Memory B cell (primary cell): ENCODE data around the gene ESRRG.

Experiments
- ATAC-seq: fragments of 150-1000 bp; cut with Tn5 transposase; 2 replicates; pipeline ENCODE4 v1.10.0; 2021; ENCODE audit warnings: low read depth, mild to moderate bottlenecking, moderate library complexity
- DNase-seq, 2 donors: peaks; one replicate each; pipeline ENCODE4 v3.0.0; 2022; ENCODE audit warnings: low spot score in 2 of 2
- H3K27ac Mint-ChIP-seq: one replicate; pipeline ENCODE4 v1.8.0; 2022; ENCODE audit warnings: mild to moderate bottlenecking, moderate library complexity, mixed read lengths
- H3K27me3 Mint-ChIP-seq: one replicate; pipeline ENCODE4 v1.8.0; 2022; ENCODE audit warnings: mixed read lengths
- H3K36me3 Mint-ChIP-seq: one replicate; pipeline ENCODE4 v1.8.0; 2022; ENCODE audit warnings: mild to moderate bottlenecking, mixed read lengths
- H3K4me1 Mint-ChIP-seq: one replicate; pipeline ENCODE4 v1.8.0; 2022; ENCODE audit warnings: mixed read lengths
- H3K4me3 Mint-ChIP-seq: one replicate; pipeline ENCODE4 v1.8.0; 2022; ENCODE audit warnings: mild to moderate bottlenecking, moderate library complexity, mixed read lengths
- H3K9me3 Mint-ChIP-seq: one replicate; pipeline ENCODE4 v1.8.0; 2022; ENCODE audit warnings: mixed read lengths

ESRRG gene

DNA sequence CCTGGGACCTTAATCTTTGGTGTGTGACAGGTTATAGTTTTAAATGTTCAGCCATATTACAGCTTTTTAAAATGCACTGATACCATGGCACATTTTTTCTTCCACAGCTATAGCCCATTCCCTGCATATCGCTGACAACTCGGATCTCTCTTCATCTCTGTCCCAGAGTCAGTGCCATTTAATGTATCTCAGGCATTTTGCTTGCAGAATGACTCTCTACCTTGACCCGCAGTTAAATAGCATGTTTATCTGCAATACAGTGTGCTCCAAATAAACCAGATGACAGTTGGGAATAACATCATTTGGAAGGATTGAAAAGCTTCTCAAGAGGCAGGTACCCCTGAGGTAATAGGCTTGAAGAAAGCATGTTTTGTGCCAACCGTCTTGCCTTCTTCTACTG lies 200.2 kb downstream of the ESRRG start:
- Mint-ChIP-seq H3K4me3 (no peak overlapping the region), H3K27me3 (no peaks in the 10 kb centered on the region), H3K36me3 (peaks cover 2% of the 10 kb centered on the region), H3K4me1 (peaks cover 19% of the 10 kb centered on the region), H3K9me3 (peaks cover 7% of the 10 kb centered on the region), H3K27ac (no peak overlapping the region)
- no peak for DNase-seq
- no peak for ATAC-seq

DNA sequence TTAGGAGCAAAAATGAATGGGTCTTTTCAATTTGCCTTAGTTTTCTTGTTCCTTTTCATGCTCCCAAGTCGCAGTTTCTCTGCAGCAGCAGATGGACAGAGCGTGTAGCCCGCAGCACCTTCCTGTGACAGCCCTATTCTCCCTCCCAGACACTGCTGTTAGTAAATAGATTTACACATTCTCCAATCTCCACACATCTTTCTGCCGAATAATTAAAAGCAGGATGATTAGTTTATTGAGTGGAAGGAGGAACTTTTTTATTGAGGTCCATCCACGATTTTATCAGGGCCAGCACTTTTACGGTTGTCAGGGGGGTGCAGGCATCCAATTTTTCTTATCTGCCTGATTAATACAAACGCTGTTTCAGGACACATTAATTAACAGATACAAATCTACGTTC lies 201.8 kb downstream of the ESRRG start:
- H3K4me1 Mint-ChIP-seq = peaks cover 14% of the 10 kb centered on the region
- H3K9me3 Mint-ChIP-seq = peaks cover 2% of the 10 kb centered on the region
- no peak overlapping the region for H3K4me3 Mint-ChIP-seq
- H3K36me3 Mint-ChIP-seq = peaks cover 2% of the 10 kb centered on the region
- ATAC-seq = no peak
- no peak for DNase-seq
- H3K27me3 Mint-ChIP-seq = no peaks in the 10 kb centered on the region
- no peak overlapping the region for H3K27ac Mint-ChIP-seq

DNA sequence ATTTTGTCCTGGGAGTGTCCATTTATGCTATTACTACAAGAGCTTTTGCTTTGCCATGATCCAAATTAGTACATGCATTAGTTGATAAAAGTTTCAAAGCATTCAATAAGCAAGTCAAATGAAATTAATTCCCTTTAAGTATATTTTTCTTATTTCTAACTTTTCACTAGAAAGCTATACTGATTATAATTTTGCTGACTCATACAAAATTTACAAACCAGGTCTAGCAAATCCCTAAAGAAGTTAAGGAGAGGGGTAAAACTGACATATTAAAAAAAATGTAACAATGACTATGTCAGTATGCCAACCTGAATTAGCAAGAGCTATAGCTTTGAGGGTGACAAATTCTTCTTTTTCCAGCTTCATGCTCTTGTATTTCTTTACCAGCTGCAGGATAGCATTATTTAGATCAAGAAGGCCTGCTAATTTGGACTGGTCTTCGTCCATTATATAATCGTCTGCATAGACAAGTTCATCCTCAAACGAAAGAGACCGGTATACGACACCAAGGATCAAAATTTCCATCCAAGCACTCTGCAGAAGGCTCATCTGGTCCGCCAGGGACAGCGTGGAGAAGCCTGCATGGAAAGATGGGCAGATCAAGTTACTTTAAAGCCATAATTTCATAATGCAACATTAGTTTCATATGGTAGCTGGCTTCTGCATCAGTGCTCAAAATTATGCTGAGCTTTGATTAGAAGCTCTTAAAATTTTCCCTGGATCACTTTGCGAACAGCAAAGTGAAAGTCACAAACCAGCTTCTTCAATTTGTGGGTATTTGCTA lies 204.2 kb downstream of the ESRRG start:
- H3K4me1 Mint-ChIP-seq = peaks cover 7% of the 10 kb centered on the region
- H3K27me3 Mint-ChIP-seq = no peaks in the 10 kb centered on the region
- ATAC-seq = no peak

DNA sequence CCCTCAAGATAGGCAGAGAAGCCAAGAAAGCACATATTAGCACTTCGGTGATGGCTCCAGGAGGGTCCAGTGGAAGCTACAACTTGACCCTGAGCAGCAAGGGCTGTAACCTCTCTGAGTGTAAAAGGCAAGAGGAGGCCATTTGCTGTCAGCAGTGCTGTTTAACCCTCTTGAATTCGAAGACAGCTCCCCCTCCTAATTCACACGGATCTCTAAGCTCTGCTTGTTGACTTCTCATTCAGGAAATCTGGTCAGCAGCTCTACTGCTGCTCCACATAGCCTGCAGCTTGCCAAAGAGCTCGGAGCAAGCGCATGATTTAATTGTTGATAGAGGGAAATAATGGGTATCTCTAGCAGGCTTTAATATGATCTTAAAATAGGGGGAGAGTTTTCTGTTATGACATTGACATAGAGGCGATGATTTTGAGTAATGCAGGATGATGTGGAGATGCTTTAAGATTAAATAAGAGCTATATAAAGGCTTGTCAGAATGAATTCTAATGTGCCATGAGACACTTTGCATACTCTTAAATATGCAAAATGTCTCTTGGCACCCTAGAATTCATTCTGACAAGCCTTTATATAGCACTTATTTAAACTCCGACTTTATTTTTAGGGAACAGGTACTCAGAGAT lies 220.6 kb downstream of the ESRRG start:
- Mint-ChIP-seq H3K36me3 (no peaks in the 10 kb centered on the region), H3K27ac (no peak overlapping the region), H3K9me3 (no peaks in the 10 kb centered on the region), H3K4me1 (no peaks in the 10 kb centered on the region), H3K27me3 (no peaks in the 10 kb centered on the region), H3K4me3 (no peak overlapping the region)
- DNase-seq = no peak
- ATAC-seq = no peak

More for the DNA sequence above, 204.2 kb downstream of the ESRRG start:
- peaks cover 2% of the 10 kb centered on the region for H3K9me3 Mint-ChIP-seq
- no peak for DNase-seq
- no peak overlapping the region for H3K27ac Mint-ChIP-seq
- H3K4me3 Mint-ChIP-seq = no peak overlapping the region
- no peaks in the 10 kb centered on the region for H3K36me3 Mint-ChIP-seq

DNA sequence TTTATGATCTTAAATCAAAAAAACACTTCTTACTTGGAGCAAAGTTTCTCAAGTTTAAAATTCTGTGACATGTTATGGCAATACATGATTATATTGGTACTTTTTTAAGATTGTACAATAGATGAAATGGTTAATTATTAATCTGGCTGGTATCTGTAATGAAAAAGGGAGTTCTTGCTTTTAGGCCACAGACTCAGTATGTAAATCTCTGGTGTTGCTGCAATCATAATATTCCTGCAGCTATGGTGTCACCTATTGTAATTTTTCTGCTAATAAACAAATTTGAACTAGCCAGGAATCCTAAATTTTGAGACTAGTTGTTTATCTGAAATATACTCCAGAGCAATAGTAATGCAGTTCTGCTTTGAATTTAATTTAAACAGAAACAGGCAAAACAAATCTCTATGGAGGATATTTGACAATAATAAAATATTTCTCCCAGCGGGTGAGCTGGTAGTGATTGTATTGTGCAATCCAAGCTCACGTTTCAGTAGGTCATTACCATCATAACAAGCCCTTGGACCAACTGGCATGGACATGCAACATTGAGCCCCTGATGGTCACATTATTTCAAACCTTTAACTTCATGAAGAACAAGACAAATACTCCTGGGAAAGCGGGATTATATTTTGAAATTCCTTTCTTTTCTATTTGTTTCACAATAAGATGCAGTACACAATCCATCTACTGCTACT lies 222.8 kb downstream of the ESRRG start:
- Mint-ChIP-seq H3K4me1 (no peaks in the 10 kb centered on the region), H3K27ac (no peak overlapping the region), H3K4me3 (no peak overlapping the region), H3K27me3 (no peaks in the 10 kb centered on the region), H3K9me3 (peaks cover 2% of the 10 kb centered on the region), H3K36me3 (no peaks in the 10 kb centered on the region)
- no peak for DNase-seq
- ATAC-seq = no peak

DNA sequence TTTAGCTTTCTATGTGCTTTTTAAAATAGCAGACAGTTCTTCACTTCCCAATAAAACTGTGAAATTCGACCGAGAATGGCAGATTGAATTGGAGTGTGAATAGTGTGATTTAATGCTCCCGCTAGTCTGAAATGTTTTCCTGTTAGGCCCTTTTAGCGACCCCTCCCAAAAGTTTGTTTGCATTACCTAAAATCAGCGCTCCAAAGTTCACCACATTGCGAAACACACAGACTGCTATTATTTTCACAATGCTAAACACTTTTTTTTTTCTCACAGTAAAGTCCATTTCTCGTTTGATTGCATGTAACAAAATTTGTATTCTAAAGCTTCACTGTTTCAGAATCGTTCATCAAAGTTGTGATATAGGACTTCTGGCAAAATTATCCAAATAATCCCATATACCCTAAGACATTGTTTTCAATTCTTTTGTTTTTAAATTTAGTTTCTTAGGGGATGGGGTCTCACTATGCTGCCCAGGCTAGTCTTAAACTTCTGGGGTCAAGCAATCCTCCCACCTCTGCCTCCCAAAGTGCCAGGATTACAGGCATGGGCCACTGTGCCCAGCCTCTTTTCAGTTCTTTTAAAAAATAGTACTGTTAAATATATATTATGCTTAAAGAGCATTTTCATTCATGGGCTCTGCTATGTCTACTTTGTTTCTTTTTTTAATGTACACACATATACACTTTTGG lies 223.5 kb downstream of the ESRRG start:
- Mint-ChIP-seq H3K36me3 (no peaks in the 10 kb centered on the region), H3K9me3 (peaks cover 2% of the 10 kb centered on the region), H3K4me3 (no peak overlapping the region), H3K27ac (no peak overlapping the region), H3K4me1 (no peaks in the 10 kb centered on the region), H3K27me3 (no peaks in the 10 kb centered on the region)
- ATAC-seq (no peak), DNase-seq (no peak)

DNA sequence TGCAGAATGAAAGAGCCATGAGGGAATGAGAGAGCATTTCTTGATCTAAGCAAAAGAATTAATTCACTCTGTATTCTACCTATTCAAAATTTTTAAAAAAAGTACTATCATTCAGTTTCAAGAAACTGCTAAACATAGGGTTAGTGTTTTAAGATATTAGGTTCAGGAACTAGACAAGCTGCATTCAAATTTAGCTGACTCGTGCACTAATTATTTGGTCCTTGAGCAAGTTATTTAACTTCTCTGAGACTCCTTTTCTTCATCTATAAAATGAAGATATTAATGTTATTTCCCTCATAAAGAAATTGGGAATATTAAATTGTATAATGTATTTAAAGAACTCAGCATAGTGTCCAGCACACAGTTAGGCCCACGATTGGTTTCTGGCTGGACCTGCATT lies 225.0 kb downstream of the ESRRG start:
- H3K9me3 Mint-ChIP-seq = peaks cover 2% of the 10 kb centered on the region
- ATAC-seq (no peak), DNase-seq (no peak)
- no peak overlapping the region for H3K4me3 Mint-ChIP-seq
- H3K36me3 Mint-ChIP-seq = no peaks in the 10 kb centered on the region
- H3K27ac Mint-ChIP-seq = no peak overlapping the region
- H3K4me1 Mint-ChIP-seq = no peaks in the 10 kb centered on the region
- no peaks in the 10 kb centered on the region for H3K27me3 Mint-ChIP-seq

DNA sequence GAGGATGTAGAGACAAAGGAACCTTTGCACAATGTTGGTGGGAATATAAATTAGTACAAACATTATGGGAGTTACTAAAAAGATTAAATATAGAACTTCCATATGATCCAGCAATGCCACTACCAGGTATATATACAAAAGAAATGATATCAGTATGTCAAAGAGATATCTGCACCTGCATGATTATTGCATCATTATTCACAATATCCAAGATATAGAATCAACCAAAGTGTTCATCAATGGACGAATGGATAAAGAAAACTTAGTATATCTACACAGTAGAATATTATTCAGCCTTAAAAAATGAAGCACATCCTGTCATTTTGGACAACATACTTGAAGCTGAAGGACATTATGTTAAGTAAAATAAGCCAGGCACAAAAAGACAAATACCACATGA lies 238.2 kb downstream of the ESRRG start:
- H3K27ac Mint-ChIP-seq = no peak overlapping the region
- ATAC-seq (no peak), DNase-seq (no peak)
- H3K4me1 Mint-ChIP-seq = peaks cover 2% of the 10 kb centered on the region
- H3K27me3 Mint-ChIP-seq = peaks cover 2% of the 10 kb centered on the region
- peaks cover 5% of the 10 kb centered on the region for H3K9me3 Mint-ChIP-seq
- H3K36me3 Mint-ChIP-seq = peaks cover 2% of the 10 kb centered on the region
- H3K4me3 Mint-ChIP-seq = no peak overlapping the region

DNA sequence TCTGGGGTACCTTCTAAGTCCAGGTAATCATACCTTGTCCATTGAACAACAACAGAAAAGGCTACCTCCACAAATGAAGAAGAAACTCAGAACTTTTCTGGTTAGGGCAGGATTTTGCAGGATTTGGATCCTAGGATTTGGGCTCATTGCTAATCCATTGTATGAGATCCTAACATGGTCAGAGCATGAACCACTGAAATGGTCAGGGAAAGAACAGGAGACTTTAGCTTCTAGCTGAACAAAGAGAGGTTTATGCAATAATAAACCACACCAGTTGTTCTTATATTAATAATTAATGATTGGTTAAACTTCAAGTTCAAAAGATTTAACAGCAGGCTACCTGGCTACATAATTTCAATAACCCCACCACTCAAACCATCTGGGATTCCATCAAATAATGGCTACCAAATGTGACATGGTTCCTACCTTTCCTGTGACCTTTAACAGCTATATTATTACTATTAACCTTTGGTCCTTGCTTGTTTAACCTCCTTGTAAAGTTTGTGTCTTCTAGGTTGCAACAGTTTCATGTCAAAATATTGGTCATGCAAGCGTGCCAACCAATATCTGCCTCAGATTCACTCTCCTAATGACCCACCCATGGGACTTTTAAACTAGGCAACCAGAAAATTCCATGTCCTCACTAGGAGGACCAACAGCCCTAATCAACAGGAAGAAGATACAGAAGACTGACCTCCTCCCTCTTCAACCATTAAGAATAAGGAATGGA lies 239.4 kb downstream of the ESRRG start:
- H3K4me1 Mint-ChIP-seq = peaks cover 2% of the 10 kb centered on the region
- DNase-seq (no peak), ATAC-seq (no peak)
- no peak overlapping the region for H3K4me3 Mint-ChIP-seq
- H3K27me3 Mint-ChIP-seq = peaks cover 2% of the 10 kb centered on the region
- no peak overlapping the region for H3K27ac Mint-ChIP-seq
- H3K9me3 Mint-ChIP-seq = peaks cover 5% of the 10 kb centered on the region
- H3K36me3 Mint-ChIP-seq = peaks cover 2% of the 10 kb centered on the region

DNA sequence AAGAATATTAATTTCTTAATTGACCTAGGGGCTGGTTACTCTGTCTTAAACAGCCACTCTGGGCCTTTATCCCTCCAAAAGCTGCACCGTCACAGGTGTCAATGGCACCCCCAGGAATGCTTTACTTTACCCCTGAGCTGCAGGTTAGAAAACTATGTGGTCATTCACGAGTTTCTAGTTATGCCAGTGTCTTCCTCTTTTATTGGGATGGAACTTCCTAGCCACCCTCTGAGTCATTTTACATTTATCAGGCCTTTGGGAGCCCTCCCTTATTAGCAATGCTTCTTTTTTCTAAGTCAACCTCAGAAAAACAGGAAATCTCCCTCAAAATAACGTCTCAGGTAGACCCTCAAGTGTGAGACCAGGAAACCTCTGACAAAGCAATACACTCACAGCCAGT lies 240.6 kb downstream of the ESRRG start:
- Mint-ChIP-seq H3K27me3 (peaks cover 2% of the 10 kb centered on the region), H3K4me3 (no peak overlapping the region), H3K9me3 (peaks cover 5% of the 10 kb centered on the region), H3K27ac (no peak overlapping the region), H3K4me1 (peaks cover 2% of the 10 kb centered on the region), H3K36me3 (peaks cover 2% of the 10 kb centered on the region)
- DNase-seq = no peak
- no peak for ATAC-seq

DNA sequence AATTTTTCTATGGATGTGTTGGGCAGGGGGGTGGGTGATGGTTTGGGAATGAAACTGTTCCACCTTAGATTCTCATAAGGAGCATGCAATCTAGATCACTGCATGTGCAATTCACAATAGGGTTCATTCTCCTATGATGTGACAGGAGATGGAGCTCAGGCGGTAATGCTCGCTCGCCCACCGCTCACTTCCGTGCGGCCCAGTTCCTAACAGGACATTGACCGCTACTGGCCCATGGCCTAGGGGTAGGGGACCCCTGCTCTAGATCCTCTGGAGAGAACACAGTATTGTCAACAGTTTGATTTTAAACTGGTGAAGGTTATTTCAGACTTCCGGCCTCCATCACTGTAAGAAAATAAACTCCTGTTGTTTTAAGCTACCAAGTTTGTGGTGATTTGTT lies 245.0 kb downstream of the ESRRG start:
- Mint-ChIP-seq H3K4me1 (peaks cover 4% of the 10 kb centered on the region), H3K4me3 (no peak overlapping the region), H3K27ac (no peak overlapping the region), H3K9me3 (peaks cover 2% of the 10 kb centered on the region), H3K36me3 (peaks cover 1% of the 10 kb centered on the region), H3K27me3 (peaks cover 1% of the 10 kb centered on the region)
- DNase-seq (no peak), ATAC-seq (no peak)

DNA sequence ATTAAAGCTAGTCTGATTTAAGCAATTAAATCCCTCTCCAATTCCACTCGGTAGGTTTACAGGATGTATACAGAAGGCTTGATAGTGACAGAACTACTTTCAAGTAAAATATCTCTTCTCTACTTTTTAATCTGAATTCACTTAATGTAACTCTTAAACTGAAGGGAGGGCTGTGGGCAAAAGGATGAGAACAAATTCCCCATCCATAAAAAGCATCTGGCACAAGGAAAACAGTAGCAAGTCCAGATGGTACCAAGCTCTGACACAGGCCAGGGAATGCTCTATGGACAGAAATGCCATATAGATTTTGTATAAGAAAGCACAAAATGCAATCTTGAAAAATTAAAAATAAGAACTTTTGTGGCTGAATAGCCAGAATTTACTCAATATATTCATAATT lies 246.9 kb downstream of the ESRRG start:
- peaks cover 3% of the 10 kb centered on the region for H3K9me3 Mint-ChIP-seq

DNA sequence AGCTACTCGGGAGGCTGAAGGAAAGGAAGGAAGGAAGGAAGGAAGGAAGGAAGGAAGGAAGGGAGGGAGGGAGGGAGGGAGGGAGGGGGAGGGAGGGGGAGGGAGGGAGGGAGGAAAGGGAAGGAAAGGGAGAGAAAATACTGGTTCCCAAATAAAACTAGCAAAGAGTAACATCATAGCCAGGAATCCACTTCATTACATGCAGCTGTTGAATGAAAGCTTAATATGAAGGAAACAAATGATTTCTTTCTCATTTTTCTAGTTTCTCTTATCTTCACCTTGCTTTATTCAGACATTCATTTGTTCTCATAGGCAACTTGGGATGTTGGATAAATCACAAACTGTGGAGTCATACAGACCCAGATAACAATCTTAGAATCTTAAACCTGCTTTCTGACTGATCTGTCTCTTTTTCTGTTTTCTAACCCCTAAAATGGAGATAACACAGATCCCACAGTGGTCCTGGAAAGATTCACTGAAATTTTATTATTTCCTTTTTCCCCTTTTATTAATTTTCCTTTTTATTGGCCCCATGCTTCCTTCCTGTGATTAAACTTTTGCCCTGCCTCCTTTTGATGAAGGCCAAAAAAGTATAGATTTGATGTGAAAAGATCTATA lies 247.5 kb downstream of the ESRRG start:
- no peak overlapping the region for H3K27ac Mint-ChIP-seq
- H3K36me3 Mint-ChIP-seq = peaks cover 1% of the 10 kb centered on the region
- peaks cover 3% of the 10 kb centered on the region for H3K9me3 Mint-ChIP-seq
- ATAC-seq = no peak
- peaks cover 2% of the 10 kb centered on the region for H3K4me1 Mint-ChIP-seq
- H3K4me3 Mint-ChIP-seq = no peak overlapping the region
- no peak for DNase-seq
- peaks cover 1% of the 10 kb centered on the region for H3K27me3 Mint-ChIP-seq

More for the DNA sequence above, 246.9 kb downstream of the ESRRG start:
- H3K27me3 Mint-ChIP-seq = peaks cover 1% of the 10 kb centered on the region
- H3K27ac Mint-ChIP-seq = no peak overlapping the region
- peaks cover 2% of the 10 kb centered on the region for H3K4me1 Mint-ChIP-seq
- no peak overlapping the region for H3K4me3 Mint-ChIP-seq
- no peak for ATAC-seq
- peaks cover 1% of the 10 kb centered on the region for H3K36me3 Mint-ChIP-seq
- DNase-seq = no peak
